H1 (cell line): ENCODE results near the gene WWP2. TPM values are rescaled to one million over a fixed set of nuclear protein-coding genes. Genes with fewer than 3 reads are reported as not detected.

Experiments used
- ATF3 ChIP-seq: IDR thresholded peaks from 2 replicates; pipeline ENCODE4 v1.6.1; 2011; ENCODE audit warnings: low read depth, mild to moderate bottlenecking, low read length; ENCODE audit not compliant: insufficient read depth
- CHD2 ChIP-seq: IDR thresholded peaks from 2 replicates; pipeline ENCODE4 v1.6.1; 2012; ENCODE audit warnings: low read length, improper control_type of control experiment
- HDAC2 ChIP-seq, 2 experiments: fragments of 300-600 bp in 1 of 2; sonication (generic) in 1 of 2; IDR thresholded peaks; 2 replicates each; pipeline ENCODE4 v1.6.1; 2011 to 2012; ENCODE audit warnings: low read depth in 2 of 2, low read length in 2 of 2, mild to moderate bottlenecking in 2 of 2, moderate library complexity in 2 of 2, borderline replicate concordance in 1 of 2, inconsistent platforms in 1 of 2
- KDM4A ChIP-seq: IDR thresholded peaks from one replicate; pipeline ENCODE4 v1.7.1; 2012; ENCODE audit warnings: low read depth, mild to moderate bottlenecking, moderate library complexity, low read length, inconsistent platforms; ENCODE audit not compliant: severe bottlenecking
- KDM5A ChIP-seq: fragments of 200-600 bp; IDR thresholded peaks from 2 replicates; pipeline ENCODE4 v1.7.1; 2012; ENCODE audit warnings: mild to moderate bottlenecking, low read length, inconsistent platforms, mixed read lengths
- POU5F1 ChIP-seq: IDR thresholded peaks from 2 replicates; pipeline ENCODE4 v1.6.1; 2011; ENCODE audit warnings: low read depth, mild to moderate bottlenecking, low read length, moderate library complexity
- polyA plus RNA-seq, 7 experiments: library from polyadenylated mRNA; depleted of rRNA in 3 of 7; stranded (reverse) in 5 of 7; unstranded in 2 of 7; fragments of >200 nt in 5 of 7; fragments of 200-250 nt in 2 of 7; gene quantifications; 1 replicate in 5 of 7; 2 replicates in 1 of 7; 4 replicates in 1 of 7; pipeline versions ENCODE4 v1.2.1 to v1.2.3, GENCODE V29; 2011 to 2013; ENCODE audit warnings: missing spikeins in 2 of 7, mixed read lengths in 2 of 7
- total RNA-seq: library from RNA; stranded (reverse); fragmentation: NEBNext Ultra II Directional; extraction: Animal tissue kit (Norgen Biotek cat#: 25700); gene quantifications from 2 replicates; pipeline ENCODE4 v1.2.1, GENCODE V29; 2021

Gene WWP2
- total and polyA plus RNA-seq, 2 of the 8 experiments (the other 6 are each of a cell fraction or from before 2014, with no cell fraction given), result 14.1 to 42.2 TPM

GRCh38 chr16:69779724-69780123 lies 17.6 kb downstream of the WWP2 start (continued):
- TF ChIP-seq POU5F1, result no peak
- TF ChIP-seq HDAC2 (IDR thresholded peaks at IDR 0.05; ENCODE audit: borderline replicate concordance in 1 of 2, low read depth in 2 of 2, low read length in 2 of 2), result no peak
- no peak for TF ChIP-seq CHD2
- TF ChIP-seq KDM5A, result no peak
- TF ChIP-seq ATF3, result no peak
- no peak for TF ChIP-seq KDM4A
